Smooth muscle cell (in vitro differentiated cells): ENCODE data around the gene PASK. TPM values are rescaled to one million over a fixed set of nuclear protein-coding genes. Genes with fewer than 3 reads are reported as not detected.

Experiments
- DNase-seq: peaks from one replicate; lab custom pipeline; 2025; ENCODE audit not compliant: unreplicated experiment; lab: John Stamatoyannopoulos, UW
- H2AFZ ChIP-seq: fragments of 200-600 bp; sonication (generic); 2 replicates; pipeline ENCODE4 v1.6.0; 2016; ENCODE audit warnings: antibody characterized with exemption, low read depth, mild to moderate bottlenecking
- H3F3A ChIP-seq: fragments of 200-600 bp; sonication (generic); 2 replicates; pipeline ENCODE4 v1.6.0; 2017; ENCODE audit warnings: antibody characterized with exemption, low read depth
- H3K27ac ChIP-seq: fragments of 200-600 bp; sonication (generic); 2 replicates; pipeline ENCODE4 v1.5.1; 2016; ENCODE audit warnings: low read depth, mild to moderate bottlenecking
- H3K27me3 ChIP-seq: fragments of 200-600 bp; sonication (generic); 2 replicates; pipeline ENCODE4 v1.6.1; 2016; ENCODE audit warnings: low read depth, mild to moderate bottlenecking
- H3K36me3 ChIP-seq: fragments of 200-600 bp; sonication (generic); 2 replicates; pipeline ENCODE4 v1.5.1; 2016; ENCODE audit warnings: low read depth
- H3K4me1 ChIP-seq: fragments of 200-600 bp; sonication (generic); 2 replicates; pipeline ENCODE4 v1.5.1; 2016; ENCODE audit warnings: low read depth
- H3K4me2 ChIP-seq: fragments of 200-600 bp; sonication (generic); 2 replicates; pipeline ENCODE4 v1.6.0; 2016; ENCODE audit warnings: mild to moderate bottlenecking
- H3K4me3 ChIP-seq: fragments of 200-600 bp; sonication (generic); 2 replicates; pipeline ENCODE4 v1.5.1; 2016; ENCODE audit warnings: mild to moderate bottlenecking
- H3K79me2 ChIP-seq: fragments of 200-600 bp; sonication (generic); 2 replicates; pipeline ENCODE4 v1.6.0; 2016; ENCODE audit warnings: low read depth, mild to moderate bottlenecking
- H3K9ac ChIP-seq: fragments of 200-600 bp; sonication (generic); 2 replicates; pipeline ENCODE4 v1.6.0; 2016; ENCODE audit warnings: low read depth
- H3K9me3 ChIP-seq: fragments of 200-600 bp; sonication (generic); replicated peaks from 2 replicates; pipeline ENCODE4 v1.5.1; 2016; ENCODE audit warnings: low read depth
- H4K20me1 ChIP-seq: fragments of 200-600 bp; sonication (generic); 2 replicates; pipeline ENCODE4 v1.6.0; 2016; ENCODE audit warnings: low read depth
- WGBS: methylation state at CpG from one replicate; pipeline ENCODE4 v1.1.7; 2016; ENCODE audit warnings: low lambda C conversion rate; 5-methylcytosine and 5-hydroxymethylcytosine counted together
- polyA plus RNA-seq: library from polyadenylated mRNA; unstranded; fragments of >200 nt; fragmentation: Nextera tagmentation; extraction: Ambion mirVana; gene quantifications from 2 replicates; pipeline ENCODE4 v1.2.1, GENCODE V29; 2016
- total RNA-seq: library from RNA; depleted of rRNA; stranded (reverse); fragments of >200 nt; gene quantifications from 2 replicates; pipeline ENCODE4 v1.2.3, GENCODE V29; 2014
- TF ChIP-seq, protein P1 (sequence below): fragments of 200-600 bp; sonication (generic); IDR thresholded peaks from 2 replicates; pipeline ENCODE4 v1.5.1; 2017; ENCODE audit warnings: borderline replicate concordance, mild to moderate bottlenecking, antibody characterized with exemption; ENCODE audit not compliant: insufficient read depth, poor library complexity, severe bottlenecking

PASK gene
- total and polyA plus RNA-seq, 2 experiments from 2014 or later = 2.6 TPM

DNA sequence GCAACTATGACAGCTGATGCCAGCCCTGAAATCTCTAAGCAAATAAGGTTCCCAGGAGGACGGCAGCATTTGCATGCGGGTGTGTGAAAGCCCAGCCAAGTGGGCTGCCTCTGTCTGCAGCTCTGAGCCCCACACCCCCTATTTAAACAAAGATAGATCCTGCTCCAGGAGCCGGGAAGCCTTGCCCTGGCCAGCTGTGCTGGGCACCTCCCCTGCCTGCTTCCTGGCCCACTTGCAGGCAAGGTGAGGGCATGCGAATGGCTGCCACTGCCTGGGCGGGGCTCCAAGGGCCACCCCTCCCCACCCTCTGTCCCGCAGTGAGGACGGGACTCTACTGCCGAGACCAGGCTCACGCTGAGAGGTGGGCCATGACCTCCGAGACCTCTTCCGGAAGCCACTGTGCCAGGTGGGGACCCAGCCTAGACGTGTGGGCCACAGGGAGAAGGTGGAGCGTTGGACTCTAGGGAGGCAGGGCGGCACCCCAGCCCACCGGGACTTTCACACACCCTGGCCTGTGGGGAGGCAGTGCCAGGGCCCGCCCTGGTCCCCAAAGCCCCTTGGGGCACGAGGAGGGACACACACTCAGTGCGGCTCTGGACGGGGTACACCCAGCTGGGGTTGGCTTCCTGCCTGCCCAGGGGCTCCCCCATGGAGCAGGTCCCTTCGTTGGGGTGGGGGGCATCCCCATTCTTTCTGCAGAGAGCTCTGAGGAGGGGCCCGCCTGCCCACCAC lies 39.3 kb upstream of the PASK start, which contains the start of gene ANO7:
TSS of gene ANO7 (plus strand) at position 317 of the 732 bp plus-strand sequence. CDS start 1,387 bp downstream, outside the sequence.
- no peaks in the 10 kb centered on the region for H4K20me1 ChIP-seq
- no peak within 1 kb of the TSS for H2AFZ ChIP-seq
- TF ChIP-seq, protein P1, sequence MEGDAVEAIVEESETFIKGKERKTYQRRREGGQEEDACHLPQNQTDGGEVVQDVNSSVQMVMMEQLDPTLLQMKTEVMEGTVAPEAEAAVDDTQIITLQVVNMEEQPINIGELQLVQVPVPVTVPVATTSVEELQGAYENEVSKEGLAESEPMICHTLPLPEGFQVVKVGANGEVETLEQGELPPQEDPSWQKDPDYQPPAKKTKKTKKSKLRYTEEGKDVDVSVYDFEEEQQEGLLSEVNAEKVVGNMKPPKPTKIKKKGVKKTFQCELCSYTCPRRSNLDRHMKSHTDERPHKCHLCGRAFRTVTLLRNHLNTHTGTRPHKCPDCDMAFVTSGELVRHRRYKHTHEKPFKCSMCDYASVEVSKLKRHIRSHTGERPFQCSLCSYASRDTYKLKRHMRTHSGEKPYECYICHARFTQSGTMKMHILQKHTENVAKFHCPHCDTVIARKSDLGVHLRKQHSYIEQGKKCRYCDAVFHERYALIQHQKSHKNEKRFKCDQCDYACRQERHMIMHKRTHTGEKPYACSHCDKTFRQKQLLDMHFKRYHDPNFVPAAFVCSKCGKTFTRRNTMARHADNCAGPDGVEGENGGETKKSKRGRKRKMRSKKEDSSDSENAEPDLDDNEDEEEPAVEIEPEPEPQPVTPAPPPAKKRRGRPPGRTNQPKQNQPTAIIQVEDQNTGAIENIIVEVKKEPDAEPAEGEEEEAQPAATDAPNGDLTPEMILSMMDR = no peak
- no peaks in the 10 kb centered on the region for H3F3A ChIP-seq
- 88% methylated on average over 21 of the region's 21 CpGs for WGBS
- H3K27ac ChIP-seq = no peak within 1 kb of the TSS
- H3K9ac ChIP-seq = no peak within 1 kb of the TSS
- H3K4me2 ChIP-seq = no peak within 1 kb of the TSS
- H3K36me3 ChIP-seq = no peaks in the 10 kb centered on the region
- no peaks in the 10 kb centered on the region for H3K9me3 ChIP-seq
- no peaks in the 10 kb centered on the region for H3K79me2 ChIP-seq
- no peaks in the 10 kb centered on the region for H3K4me1 ChIP-seq
- H3K27me3 ChIP-seq = no peaks in the 10 kb centered on the region
- no peak for DNase-seq
- H3K4me3 ChIP-seq = no peak within 1 kb of the TSS

DNA sequence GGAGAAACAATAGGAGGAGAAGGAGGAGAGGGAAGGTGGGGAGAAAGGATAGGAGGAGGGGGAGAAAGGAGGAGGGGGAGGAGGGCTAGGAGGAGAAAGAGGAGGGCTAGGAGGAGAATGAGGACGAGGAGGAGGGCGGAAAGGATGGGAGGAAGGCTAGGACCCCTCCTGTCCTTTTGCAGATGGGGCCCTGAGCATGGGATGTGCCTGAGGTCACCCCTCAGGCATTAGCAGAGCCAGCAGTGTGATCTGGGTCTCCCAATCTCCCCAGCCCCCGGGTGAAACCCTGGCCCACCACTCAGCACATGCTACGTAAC lies 38.6 kb upstream of the PASK start:
- no peaks in the 10 kb centered on the region for H3K9me3 ChIP-seq
- H3K4me1 ChIP-seq = no peaks in the 10 kb centered on the region
- TF ChIP-seq, protein P1 = no peak
- H3K4me2 ChIP-seq = no peak overlapping the region
- no peak overlapping the region for H2AFZ ChIP-seq
- DNase-seq = no peak
- no peaks in the 10 kb centered on the region for H3K36me3 ChIP-seq
- 76% methylated on average over 2 of the region's 4 CpGs for WGBS
- no peaks in the 10 kb centered on the region for H3F3A ChIP-seq
- no peaks in the 10 kb centered on the region for H4K20me1 ChIP-seq
- no peak overlapping the region for H3K4me3 ChIP-seq
- no peak overlapping the region for H3K9ac ChIP-seq
- H3K79me2 ChIP-seq = no peaks in the 10 kb centered on the region
- H3K27ac ChIP-seq = no peak overlapping the region
- no peaks in the 10 kb centered on the region for H3K27me3 ChIP-seq

DNA sequence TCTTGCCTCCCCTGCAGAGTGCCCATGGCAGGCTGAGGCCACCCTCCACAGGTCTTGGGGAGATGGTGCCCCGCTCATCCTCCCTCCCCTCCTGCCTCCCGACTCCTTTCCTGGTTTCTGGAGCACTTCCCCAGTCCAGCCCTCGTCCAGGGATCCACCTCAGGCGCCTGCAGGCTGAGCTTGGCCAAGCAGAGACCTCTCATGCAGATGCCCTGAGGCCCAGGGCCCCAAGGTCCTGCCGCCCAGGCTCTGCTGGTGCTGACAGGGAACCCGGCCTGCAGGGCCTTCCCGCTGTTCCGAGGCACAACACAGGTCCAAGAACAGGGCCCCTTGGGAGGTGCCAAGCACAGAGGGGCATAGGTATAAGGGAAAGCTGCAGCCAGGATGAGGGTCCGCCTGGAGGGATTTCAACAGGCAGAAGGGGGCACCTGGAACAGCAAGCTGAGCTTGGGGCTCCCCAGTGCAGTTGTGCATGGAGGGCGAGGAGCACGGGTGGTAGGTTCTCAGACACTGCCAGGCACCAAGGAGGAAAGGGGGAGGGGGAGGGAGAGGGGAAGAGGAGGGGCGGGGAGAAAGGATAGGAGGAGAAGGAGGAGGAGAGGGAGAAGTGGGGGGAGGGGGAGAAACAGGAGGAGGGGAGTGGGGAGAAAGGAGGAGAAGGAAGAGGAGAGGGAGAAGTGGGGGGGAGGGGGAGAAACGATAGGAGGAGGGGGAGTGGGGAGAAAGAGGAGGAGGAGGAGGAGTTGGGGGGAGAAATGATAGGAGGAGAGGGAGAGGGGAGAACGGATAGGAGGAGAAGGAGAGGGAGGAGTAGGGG lies 38.0 kb upstream of the PASK start:
- Histone ChIP-seq H3K9ac (no peak overlapping the region), H3K27me3 (no peaks in the 10 kb centered on the region), H3F3A (no peaks in the 10 kb centered on the region), H3K27ac (no peak overlapping the region), H3K4me1 (no peaks in the 10 kb centered on the region), H3K9me3 (no peaks in the 10 kb centered on the region), H2AFZ (no peak overlapping the region), H4K20me1 (no peaks in the 10 kb centered on the region), H3K4me3 (no peak overlapping the region), H3K36me3 (no peaks in the 10 kb centered on the region), H3K4me2 (no peak overlapping the region), H3K79me2 (no peaks in the 10 kb centered on the region)
- WGBS = 84% methylated on average over 11 of the region's 14 CpGs
- TF ChIP-seq, protein P1 = no peak
- DNase-seq = no peak
